Subcutaneous adipose tissue (tissue), 4 donors: ENCODE results near the gene BHMT. TPM values are rescaled to one million over a fixed set of nuclear protein-coding genes. Genes with fewer than 3 reads are reported as not detected.

Experiments
- total RNA-seq, 4 donors: library from RNA; depleted of rRNA; stranded (reverse); fragments of >200 nt; gene quantifications; one replicate each; pipeline ENCODE4 v1.1.0, GENCODE V29; 2016
- TF ChIP-seq, protein P1 (sequence below): fragments of 450-650 bp; IDR thresholded peaks from one replicate; pipeline ENCODE4 v1.5.1; 2016; ENCODE audit warnings: low read depth, mild to moderate bottlenecking, control low read depth, antibody characterized with exemption, moderate library complexity

The BHMT gene
- total RNA-seq, 4 donors from 2014 or later = 0.44 to 2.4 (median 1.9) TPM

GRCh38 chr5:79133657-79134451, 22.2 kb downstream of the BHMT start:
- TF ChIP-seq, protein P1, sequence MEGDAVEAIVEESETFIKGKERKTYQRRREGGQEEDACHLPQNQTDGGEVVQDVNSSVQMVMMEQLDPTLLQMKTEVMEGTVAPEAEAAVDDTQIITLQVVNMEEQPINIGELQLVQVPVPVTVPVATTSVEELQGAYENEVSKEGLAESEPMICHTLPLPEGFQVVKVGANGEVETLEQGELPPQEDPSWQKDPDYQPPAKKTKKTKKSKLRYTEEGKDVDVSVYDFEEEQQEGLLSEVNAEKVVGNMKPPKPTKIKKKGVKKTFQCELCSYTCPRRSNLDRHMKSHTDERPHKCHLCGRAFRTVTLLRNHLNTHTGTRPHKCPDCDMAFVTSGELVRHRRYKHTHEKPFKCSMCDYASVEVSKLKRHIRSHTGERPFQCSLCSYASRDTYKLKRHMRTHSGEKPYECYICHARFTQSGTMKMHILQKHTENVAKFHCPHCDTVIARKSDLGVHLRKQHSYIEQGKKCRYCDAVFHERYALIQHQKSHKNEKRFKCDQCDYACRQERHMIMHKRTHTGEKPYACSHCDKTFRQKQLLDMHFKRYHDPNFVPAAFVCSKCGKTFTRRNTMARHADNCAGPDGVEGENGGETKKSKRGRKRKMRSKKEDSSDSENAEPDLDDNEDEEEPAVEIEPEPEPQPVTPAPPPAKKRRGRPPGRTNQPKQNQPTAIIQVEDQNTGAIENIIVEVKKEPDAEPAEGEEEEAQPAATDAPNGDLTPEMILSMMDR = no peak

- TF ChIP-seq, protein P1 = no peak
Observed at GRCh38 chr5:79135790-79136553, 24.4 kb downstream of the BHMT start.

DNA sequence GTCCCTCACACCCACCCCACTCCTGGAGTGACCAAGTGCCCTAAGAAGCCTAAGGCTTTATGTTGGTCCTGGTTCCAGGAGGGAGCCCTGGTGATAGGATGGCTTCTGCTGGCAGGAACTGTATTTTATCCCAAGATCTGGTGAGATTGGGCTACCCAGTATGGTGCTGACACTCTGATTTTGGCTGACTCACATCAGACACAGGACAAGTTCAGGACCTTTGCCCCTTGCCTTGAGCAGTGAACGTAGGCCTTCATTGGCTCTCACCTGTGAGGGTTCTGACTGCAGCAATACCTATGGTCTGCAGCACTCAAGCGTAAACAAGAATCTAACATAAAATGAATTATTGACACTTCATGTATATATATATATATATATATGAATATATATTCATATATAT, 25.0 kb downstream of the BHMT start:
- TF ChIP-seq, protein P1 = no peak

DNA sequence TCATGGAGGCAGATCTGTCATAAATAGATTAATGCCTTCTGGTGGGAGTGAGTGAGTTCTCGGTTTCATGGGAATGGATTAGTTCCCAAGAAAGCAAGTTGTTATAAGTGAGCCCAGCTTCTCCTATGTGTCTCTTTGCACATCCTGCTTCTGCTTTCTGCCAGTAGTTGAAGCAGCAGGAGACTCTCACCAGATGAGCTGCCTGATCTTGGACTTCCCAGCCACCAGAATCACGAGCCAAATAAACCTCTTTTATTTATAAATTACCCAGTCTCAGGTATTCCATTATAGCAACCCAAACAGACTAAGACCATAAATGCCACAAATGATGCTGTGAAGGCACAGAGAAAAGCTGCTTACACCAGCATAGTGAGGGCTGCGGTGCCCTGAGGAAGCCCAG, 28.9 kb downstream of the BHMT start:
- TF ChIP-seq, protein P1 = no peak

DNA sequence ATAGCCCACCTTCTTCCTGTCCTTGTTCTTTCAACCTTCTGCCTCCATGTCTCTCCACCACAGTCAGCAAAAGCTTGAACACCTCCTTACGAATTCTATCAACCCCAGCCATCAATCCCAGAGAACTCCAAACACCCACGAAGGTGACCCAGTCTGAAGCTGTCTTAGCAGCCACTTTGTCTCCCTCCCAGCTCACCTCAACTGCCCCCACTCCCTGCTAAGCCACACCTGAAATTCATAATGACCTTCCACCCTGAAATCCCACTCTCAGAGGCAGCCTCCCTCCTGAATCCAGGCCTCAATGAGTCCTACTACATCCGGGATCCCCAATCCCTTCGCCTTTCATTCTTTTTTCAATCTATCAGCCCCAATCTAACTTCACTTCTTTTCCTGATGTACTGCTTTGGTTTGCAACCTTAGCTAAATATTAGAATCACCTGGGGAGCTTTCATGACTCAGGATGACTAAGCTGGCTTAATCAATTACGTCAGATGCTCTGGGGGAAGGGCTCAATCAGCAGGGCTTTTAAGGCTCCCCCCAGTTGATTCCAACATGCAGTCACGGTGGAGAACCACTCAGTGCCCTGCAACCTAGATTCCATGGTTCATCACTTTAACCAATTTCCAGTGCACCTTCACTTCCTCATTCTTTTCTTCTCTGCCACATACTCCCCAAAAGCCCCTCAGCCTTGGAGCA, 32.2 kb downstream of the BHMT start:
- TF ChIP-seq, protein P1 = no peak

DNA sequence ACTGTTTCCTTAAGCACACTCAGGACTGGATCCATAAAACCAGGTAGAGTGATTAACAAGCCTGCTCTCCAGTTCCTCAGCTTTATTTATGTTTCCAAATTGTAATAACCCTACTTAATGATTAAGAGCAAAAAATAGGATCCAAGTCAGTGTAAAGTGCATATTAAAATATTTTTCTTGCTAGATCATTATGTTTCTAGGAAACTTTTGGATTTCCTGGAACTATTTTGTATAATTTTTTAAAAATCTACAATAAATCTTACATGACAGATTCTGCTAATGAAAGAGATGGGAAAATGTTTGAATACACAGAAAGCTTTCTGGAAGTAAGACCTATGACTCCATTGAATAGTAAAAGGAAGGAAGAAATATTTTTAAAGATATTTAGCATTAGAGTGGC, 35.5 kb downstream of the BHMT start:
- TF ChIP-seq, protein P1 = no peak

- TF ChIP-seq, protein P1 = no peak
Observed at GRCh38 chr5:79149433-79149832, 37.8 kb downstream of the BHMT start.
